ENCODE results near the gene BCL2. TPM values are rescaled to one million over a fixed set of nuclear protein-coding genes. Genes with fewer than 3 reads are reported as not detected.
"Not testable (repeated sequence)": the region's sequence is repeated elsewhere in the genome, so short reads cannot be mapped to it uniquely, and the experiment has no call there.

BCL2 gene
- total RNA-seq, 1 donor from 2014 or later: 17.9 TPM

DNA sequence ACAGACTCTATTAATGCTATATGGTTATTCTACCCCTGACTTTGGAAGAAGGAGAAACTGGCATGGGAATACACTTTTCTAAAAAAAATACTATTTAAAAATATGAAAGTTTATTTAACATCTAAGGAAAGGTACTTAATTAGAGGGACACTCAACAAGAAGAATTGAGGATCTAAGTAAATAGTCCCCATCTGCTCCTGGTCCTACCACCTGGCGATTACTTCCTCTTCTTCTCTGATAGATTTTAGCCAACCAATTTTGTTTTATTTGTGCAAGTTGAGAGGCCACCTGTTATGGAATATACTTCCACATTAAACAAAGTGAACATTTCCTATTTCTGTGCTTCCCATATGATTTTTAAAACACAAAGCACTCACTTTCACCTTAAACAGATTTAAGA, 111.7 kb downstream of the BCL2 start:
- DNase-seq (ENCODE audit: low spot score in 2 of 2) (no peak), FAIRE-seq (no peak)

GRCh38 chr18:63207143-63207790, 112.3 kb downstream of the BCL2 start:
- FAIRE-seq (no peak), DNase-seq (ENCODE audit: low spot score in 2 of 2) (no peak)

GRCh38 chr18:63206433-63207142, 113.0 kb downstream of the BCL2 start:
- no peak for DNase-seq (ENCODE audit: low spot score in 2 of 2)
- FAIRE-seq: no peak

DNA sequence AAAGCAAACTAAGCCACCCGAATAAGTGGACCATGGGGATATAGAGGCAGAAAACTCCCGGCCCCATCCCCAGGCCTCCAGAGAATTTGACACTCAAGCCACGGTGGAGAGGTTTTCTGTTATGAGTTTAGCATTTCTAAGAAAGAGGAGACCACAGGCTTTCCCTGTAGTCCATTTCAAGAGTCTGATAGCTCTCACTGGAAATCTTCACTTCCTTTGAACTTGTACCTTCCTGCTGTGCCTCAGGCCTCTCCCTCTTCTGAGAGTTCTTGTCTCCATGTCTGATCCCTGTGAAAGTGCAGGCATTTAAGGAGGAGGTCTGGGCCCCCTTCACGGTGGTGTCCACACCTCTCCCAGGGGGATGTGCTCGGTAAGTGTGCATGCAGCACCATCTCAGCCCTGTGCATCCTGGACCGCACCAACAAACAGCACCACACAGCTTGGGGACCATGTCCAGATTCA, 113.7 kb downstream of the BCL2 start:
- no peak for DNase-seq (ENCODE audit: low spot score in 2 of 2)
- FAIRE-seq: no peak

DNA sequence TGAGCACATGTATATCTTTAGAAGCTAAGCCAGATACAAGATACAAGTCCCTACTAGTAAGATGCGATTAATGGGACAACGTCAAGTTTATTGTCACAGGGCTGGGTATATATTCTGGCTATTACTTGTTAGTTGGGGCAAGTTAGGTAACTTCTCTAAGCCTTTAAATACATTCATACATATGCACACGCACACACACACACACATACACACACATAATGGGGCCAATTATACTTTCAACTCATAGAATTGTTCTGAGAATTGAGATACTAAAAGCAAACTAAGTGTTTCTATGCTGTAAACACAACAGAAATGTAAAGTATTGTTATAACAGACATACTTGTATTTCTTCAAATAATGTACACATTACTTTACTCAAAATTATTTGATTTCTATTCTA, 116.1 kb downstream of the BCL2 start:
- no peak for FAIRE-seq
- DNase-seq (ENCODE audit: low spot score in 2 of 2): no peak

- DNase-seq (ENCODE audit: low spot score in 2 of 2) (no peak), FAIRE-seq (no peak)
Observed at GRCh38 chr18:63202828-63203227, 116.7 kb downstream of the BCL2 start.

GRCh38 chr18:63201456-63201855, 118.1 kb downstream of the BCL2 start:
- not testable (repeated sequence) for FAIRE-seq; DNase-seq (ENCODE audit: low spot score in 2 of 2)

DNA sequence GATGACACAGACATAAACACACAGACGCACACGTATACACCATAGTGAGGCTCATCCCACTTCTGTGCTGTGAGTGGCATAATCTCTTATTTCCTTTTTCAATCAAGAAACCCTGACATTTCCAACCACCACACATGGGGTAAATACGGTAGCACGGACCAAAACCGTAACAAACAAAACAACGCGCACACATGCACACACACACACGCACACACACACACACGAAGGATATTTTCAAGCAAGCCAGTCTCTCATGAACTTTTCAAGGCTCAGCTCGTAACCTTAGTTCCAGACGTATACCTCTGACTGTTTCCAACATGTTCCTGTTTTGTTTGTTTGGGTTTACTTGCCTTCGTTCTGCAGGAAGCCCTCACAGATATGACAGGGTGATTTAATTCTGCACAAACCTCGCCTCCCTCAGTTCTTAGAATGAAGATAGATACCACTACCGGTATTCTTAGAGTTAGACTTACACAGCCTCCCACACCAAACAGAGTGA, 119.8 kb downstream of the BCL2 start:
- DNase-seq (ENCODE audit: low spot score in 2 of 2): no peak
- no peak for FAIRE-seq

GRCh38 chr18:63198868-63199742, 120.5 kb downstream of the BCL2 start:
- no peak for FAIRE-seq

DNA sequence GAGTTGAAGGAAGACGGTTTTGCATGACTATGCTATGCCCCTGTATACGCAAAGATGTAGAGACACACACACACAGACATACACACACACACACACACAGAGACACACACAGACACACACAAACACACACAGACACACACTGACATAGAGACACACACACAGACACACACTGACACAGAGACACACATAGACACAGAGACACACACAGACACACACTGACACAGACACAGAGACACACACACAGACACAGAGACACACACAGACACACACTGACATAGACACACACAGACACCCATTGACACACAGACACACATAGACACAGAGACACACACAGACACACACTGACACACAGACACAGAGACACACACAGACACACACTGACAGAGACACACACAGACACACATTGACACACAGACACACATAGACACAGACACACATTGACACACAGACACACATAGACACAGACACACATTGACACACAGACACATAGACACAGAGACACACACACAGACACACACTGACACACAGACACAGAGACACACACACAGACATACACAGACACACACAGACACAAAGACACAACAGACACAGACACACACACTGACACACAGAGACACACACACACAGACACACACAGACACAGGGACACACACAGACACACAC, 121.3 kb downstream of the BCL2 start:
- FAIRE-seq (no peak), DNase-seq (ENCODE audit: low spot score in 2 of 2) (no peak)

More at GRCh38 chr18:63198868-63199742, 120.5 kb downstream of the BCL2 start:
- DNase-seq (ENCODE audit: low spot score in 2 of 2): no peak

GRCh38 chr18:63197246-63197869, 122.2 kb downstream of the BCL2 start:
- FAIRE-seq (no peak), DNase-seq (ENCODE audit: low spot score in 2 of 2) (no peak)

- DNase-seq (ENCODE audit: low spot score in 2 of 2) (no peak), FAIRE-seq (no peak)
Observed at GRCh38 chr18:63195326-63196159, 124.0 kb downstream of the BCL2 start.

DNA sequence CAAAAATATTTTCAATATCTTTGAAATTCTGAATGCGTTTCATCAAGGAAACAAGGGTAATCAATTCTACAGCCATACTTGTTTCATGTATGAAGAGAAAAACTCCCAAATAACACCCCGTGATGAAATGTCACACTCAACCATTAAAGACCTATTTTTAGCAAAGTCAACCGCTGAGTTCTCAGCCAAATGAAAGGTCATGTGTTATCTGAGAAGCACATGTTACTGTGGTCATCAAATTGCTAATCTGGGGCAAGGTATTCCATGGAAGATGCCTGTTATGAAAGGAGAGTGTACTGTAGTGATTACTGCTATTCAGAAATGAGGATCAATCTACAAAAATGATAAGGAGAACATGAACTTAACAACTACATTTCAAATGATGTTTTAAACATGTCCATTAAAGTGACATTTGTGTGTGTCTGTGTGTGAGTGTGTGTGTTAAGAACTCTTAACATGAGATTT, 126.7 kb downstream of the BCL2 start:
- DNase-seq (ENCODE audit: low spot score in 2 of 2) (no peak), FAIRE-seq (no peak)

DNA sequence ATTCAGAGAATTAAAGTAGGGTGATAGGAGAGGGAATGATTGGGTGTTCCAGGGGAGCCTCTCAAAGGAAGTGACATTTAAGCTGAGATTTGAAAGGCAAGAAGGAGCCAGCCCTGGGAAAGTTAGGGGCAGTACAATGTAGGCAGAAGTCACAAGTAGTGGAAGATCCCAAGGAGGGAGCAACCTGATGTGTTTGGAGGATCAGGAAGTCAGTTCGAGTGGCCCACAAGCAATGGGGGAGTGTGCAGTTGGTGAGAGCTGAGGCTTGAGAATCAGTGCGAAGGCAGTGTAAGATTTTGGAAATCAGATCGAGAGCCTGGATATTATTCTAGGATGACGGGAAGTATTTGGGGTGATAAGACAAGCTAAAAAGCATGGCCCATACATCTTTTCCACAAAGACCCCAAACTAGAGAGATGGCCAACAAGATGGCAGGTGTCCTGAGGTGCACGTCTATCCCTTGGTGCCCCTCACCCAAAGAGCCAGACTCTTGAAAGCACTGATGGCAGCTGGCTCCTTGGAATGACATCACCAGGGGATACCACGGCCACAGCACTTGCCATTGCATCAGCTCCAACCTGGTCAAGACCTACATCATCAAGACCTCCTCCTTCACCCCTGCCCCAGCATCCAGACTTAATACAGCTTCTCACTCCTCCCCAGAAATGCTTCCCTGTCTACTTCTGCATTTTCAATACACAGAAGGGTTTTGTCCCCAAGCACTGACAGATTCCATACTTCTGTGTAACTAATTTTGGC, 127.3 kb downstream of the BCL2 start:
- DNase-seq (ENCODE audit: low spot score in 2 of 2) (no peak), FAIRE-seq (no peak)

DNA sequence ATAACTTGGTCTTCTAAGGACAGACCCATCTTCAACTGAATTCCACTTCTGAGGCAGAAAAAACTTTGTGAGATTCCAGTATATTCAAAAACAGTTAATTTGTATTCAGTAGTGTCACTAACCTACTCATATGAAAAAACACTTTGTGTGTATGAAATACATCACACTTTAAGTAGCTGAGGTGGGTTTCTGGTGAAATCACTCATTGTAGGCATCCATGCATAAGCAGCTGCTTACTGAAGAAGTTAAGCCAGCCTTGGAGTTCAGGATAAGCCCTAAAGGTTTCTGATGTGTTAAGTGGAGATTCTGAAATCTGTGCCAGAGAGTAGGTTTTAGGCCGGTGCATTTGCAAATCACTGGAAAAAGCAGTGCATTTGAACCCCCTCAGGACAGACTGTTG, 128.2 kb downstream of the BCL2 start:
- FAIRE-seq (no peak), DNase-seq (ENCODE audit: low spot score in 2 of 2) (no peak)

GRCh38 chr18:63190838-63191237, 128.7 kb downstream of the BCL2 start:
- not testable (repeated sequence) for FAIRE-seq; DNase-seq (ENCODE audit: low spot score in 2 of 2)

GRCh38 chr18:63189817-63190216, 129.8 kb downstream of the BCL2 start:
- DNase-seq (ENCODE audit: low spot score in 2 of 2): no peak
- FAIRE-seq: no peak

- FAIRE-seq (no peak), DNase-seq (ENCODE audit: low spot score in 2 of 2) (no peak)
Observed at GRCh38 chr18:63189041-63189440, 130.5 kb downstream of the BCL2 start.
